HepG2 (cell line): ENCODE results near the gene C14orf132. TPM values are rescaled to one million over a fixed set of nuclear protein-coding genes. Genes with fewer than 3 reads are reported as not detected.

Experiments used
- ATAC-seq: fragments of 200-7000 bp; cut with Tn5 transposase; 3 replicates; pipeline ENCODE4 v1.9.1; 2020; ENCODE audit warnings: mild to moderate bottlenecking, moderate library complexity
- BruUV-seq: library from RNA; stranded (reverse); fragments of 400-500 nt; replicated peaks from 2 replicates; lab custom pipeline; 2021; lab: Mats Ljungman, UMichigan
- CTCF ChIA-PET: fragments of 300-600 bp; formaldehyde crosslinking; extraction: SDS; loops from one replicate; lab custom pipeline; 2021; ENCODE audit warnings: low total read pairs, inconsistent platforms, low intra/inter-chr PET ratio; lab: Yijun Ruan, JAX
- POLR2A ChIA-PET: fragments of 350-600 bp; sonication (Branson Sonifier 250); formaldehyde crosslinking; loops from one replicate; lab custom pipeline; 2020; ENCODE audit warnings: antibody characterized with exemption, inconsistent platforms; lab: Yijun Ruan, JAX
- DNase-seq: peaks from one replicate; pipeline ENCODE4 v3.0.0-alpha.2; 2015; ENCODE audit warnings: low spot score
- FAIRE-seq: peaks from 3 replicates; lab custom pipeline; 2011; peaks lifted over from hg19 to GRCh38; lab: Jason Lieb, UNC
- H2AFZ ChIP-seq: one replicate; pipeline ENCODE4 v1.6.1; 2011; ENCODE audit warnings: low read length, inconsistent platforms
- H3K27ac ChIP-seq: fragments of 300-600 bp; 3 replicates; pipeline ENCODE4 v1.8.0; 2011; ENCODE audit warnings: mixed run types, mild to moderate bottlenecking, mixed read lengths, low read length, inconsistent platforms; ENCODE audit not compliant: insufficient read depth; ENCODE audit errors: extremely low read length
- H3K27me3 ChIP-seq, 2 experiments: fragments of 200-600 bp in 1 of 2; 2 replicates in 1 of 2; 3 replicates in 1 of 2; pipeline versions ENCODE4 v1.6.0 to v1.8.0; 2011; ENCODE audit warnings: low read length in 2 of 2, mild to moderate bottlenecking in 2 of 2, moderate library complexity in 2 of 2, inconsistent platforms in 1 of 2; ENCODE audit not compliant: insufficient read depth in 2 of 2, control insufficient read depth in 1 of 2
- H3K36me3 ChIP-seq, 2 experiments: fragments of 200-600 bp in 1 of 2; replicated peaks in 1 of 2; 2 replicates in 1 of 2; 3 replicates in 1 of 2; pipeline versions ENCODE4 v1.5.1 to v1.8.0; 2011; ENCODE audit warnings: low read length in 2 of 2, inconsistent platforms in 1 of 2; ENCODE audit not compliant: insufficient read depth in 2 of 2, control insufficient read depth in 1 of 2
- H3K4me1 ChIP-seq: 2 replicates; pipeline ENCODE4 v1.5.1; 2012; ENCODE audit warnings: low read length, inconsistent platforms; ENCODE audit not compliant: insufficient read depth
- H3K4me2 ChIP-seq: 2 replicates; pipeline ENCODE4 v1.6.0; 2011; ENCODE audit warnings: low read depth, low read length, inconsistent platforms
- H3K4me3 ChIP-seq, 3 experiments: fragments of 200-600 bp in 1 of 3; sonication (generic), shearing (Covaris generic) in 1 of 3; replicated peaks in 1 of 3; 2 replicates each; pipeline ENCODE4 v1.5.1; 2011 to 2016; ENCODE audit warnings: low read length in 3 of 3, inconsistent platforms in 2 of 3, low read depth in 2 of 3, mild to moderate bottlenecking in 2 of 3, control low read depth in 1 of 3, mixed read lengths in 1 of 3; ENCODE audit not compliant: insufficient read depth in 1 of 3
- H3K79me2 ChIP-seq: one replicate; pipeline ENCODE4 v1.6.1; 2011; ENCODE audit warnings: low read length, inconsistent platforms; ENCODE audit not compliant: insufficient read depth
- H3K9ac ChIP-seq: 2 replicates; pipeline ENCODE4 v1.6.0; 2011; ENCODE audit warnings: mild to moderate bottlenecking, low read depth, low read length, inconsistent platforms; ENCODE audit not compliant: insufficient read depth
- H3K9me3 ChIP-seq: 2 replicates; pipeline ENCODE4 v1.5.1; 2012; ENCODE audit warnings: mild to moderate bottlenecking, low read length
- H4K20me1 ChIP-seq: 2 replicates; pipeline ENCODE4 v1.6.0; 2011; ENCODE audit warnings: inconsistent platforms, mild to moderate bottlenecking, low read length, moderate library complexity; ENCODE audit not compliant: insufficient read depth
- CCAR2 ChIP-seq: fragments of 200-400 bp; formaldehyde crosslinking; optimal IDR thresholded peaks from 2 replicates; pipeline ENCODE3; 2018; ENCODE audit warnings: low read depth, mild to moderate bottlenecking, low read length, moderate library complexity
- E2F5 ChIP-seq: sonication (generic); formaldehyde crosslinking; conservative IDR thresholded peaks from 2 replicates; pipeline ENCODE4 v1.4.0; 2020; ENCODE audit warnings: missing genetic modification reagents
- GATAD1 ChIP-seq: IDR thresholded peaks from 2 replicates; pipeline ENCODE4 v1.6.1; 2016; ENCODE audit warnings: missing genetic modification reagents, missing compliant biosample characterization
- KDM5A ChIP-seq: fragments of 200-600 bp; sonication (generic); IDR thresholded peaks from 2 replicates; pipeline ENCODE4 v1.7.0; 2018; ENCODE audit warnings: antibody characterized with exemption, mild to moderate bottlenecking, low read length, borderline replicate concordance
- PHF21A ChIP-seq: sonication (generic); formaldehyde crosslinking; IDR thresholded peaks from 2 replicates; pipeline ENCODE4 v1.5.0; 2020; ENCODE audit warnings: mild to moderate bottlenecking, missing genetic modification reagents
- RFX5 ChIP-seq: IDR thresholded peaks from 2 replicates; pipeline ENCODE4 v1.6.1; 2011; ENCODE audit warnings: low read depth, low read length, improper control_type of control experiment
- ZC3H13 ChIP-seq: sonication (generic); formaldehyde crosslinking; IDR thresholded peaks from 2 replicates; pipeline ENCODE4 v1.8.1; 2023; ENCODE audit warnings: mild to moderate bottlenecking, missing genetic modification reagents, moderate library complexity
- ZFP62 ChIP-seq: sonication (generic); formaldehyde crosslinking; IDR thresholded peaks from 2 replicates; pipeline ENCODE4 v1.4.0; 2020; ENCODE audit warnings: missing genetic modification reagents
- ZKSCAN1 ChIP-seq: fragments of 150-350 bp; IDR thresholded peaks from 2 replicates; pipeline ENCODE4 v1.6.1; 2014; ENCODE audit warnings: low read length
- ZNF337 ChIP-seq: sonication (generic); formaldehyde crosslinking; IDR thresholded peaks from 2 replicates; pipeline ENCODE4 v1.5.1; 2020; ENCODE audit warnings: missing genetic modification reagents, low read depth, mild to moderate bottlenecking, borderline replicate concordance
- ZNF383 ChIP-seq: sonication (generic); formaldehyde crosslinking; IDR thresholded peaks from 2 replicates; pipeline ENCODE4 v1.4.0; 2020; ENCODE audit warnings: missing genetic modification reagents, mild to moderate bottlenecking, borderline replicate concordance
- ZNF501 ChIP-seq: sonication (generic); formaldehyde crosslinking; IDR thresholded peaks from 2 replicates; pipeline ENCODE4 v1.5.1; 2020; ENCODE audit warnings: mild to moderate bottlenecking, moderate library complexity, missing genetic modification reagents
- ZNF644 ChIP-seq: IDR thresholded peaks from 2 replicates; pipeline ENCODE4 v1.6.1; 2016; ENCODE audit warnings: low read depth
- ZNF660 ChIP-seq: sonication (generic); formaldehyde crosslinking; IDR thresholded peaks from 2 replicates; pipeline ENCODE4 v1.5.1; 2020; ENCODE audit warnings: mild to moderate bottlenecking, low read depth, missing genetic modification reagents, borderline replicate concordance
- WGBS: methylation state at CpG from one replicate; pipeline ENCODE4 v1.1.6; 2017; ENCODE audit warnings: low lambda C conversion rate; 5-methylcytosine and 5-hydroxymethylcytosine counted together
- in situ Hi-C: cut with HindIII; loops from 2 replicates; pipeline ENCODE4 v1.10.0; 2017; ENCODE audit warnings: low pct_unique_long_range_greater_than_20kb; ENCODE audit not compliant: extremely low pct_ligation_motif_present
- intact Hi-C: fragments of 100-400 bp; cut with micrococcal nuclease; formaldehyde crosslinking; loops from one replicate; pipeline ENCODE4 v1.10.0; 2022; ENCODE audit not compliant: unreplicated experiment
- polyA plus RNA-seq, 8 experiments: library from polyadenylated mRNA; depleted of rRNA in 3 of 8; stranded (reverse) in 7 of 8; unstranded in 1 of 8; fragments of >200 nt; fragmentation: Illumina TruSeq in 4 of 8; extraction: Trizol in 4 of 8; gene quantifications; 2 replicates each; pipeline versions ENCODE4 v1.2.1 to v1.2.3, GENCODE V29; 2011 to 2016; ENCODE audit warnings: low read depth in 4 of 8, missing spikeins in 1 of 8, mixed read lengths in 1 of 8; ENCODE audit not compliant: insufficient read depth in 1 of 8
- total RNA-seq, 5 experiments: library from RNA; depleted of rRNA; stranded (reverse); fragments of >200 nt; fragmentation: Illumina TruSeq; extraction: Trizol; gene quantifications; 2 replicates each; pipeline ENCODE4 v1.2.3, GENCODE V29; 2016; ENCODE audit warnings: low read depth in 1 of 5
- TF ChIP-seq, protein P1 (sequence below): sonication (generic); formaldehyde crosslinking; IDR thresholded peaks from 2 replicates; pipeline ENCODE4 v1.4.0; 2020; ENCODE audit warnings: missing genetic modification reagents, mild to moderate bottlenecking, borderline replicate concordance

Gene C14orf132
- total and polyA plus RNA-seq, 2 of the 13 experiments (the other 11 are each of a cell fraction or from before 2014, with no cell fraction given) = 0.13 to 0.15 TPM

GRCh38 chr14:96016501-96017160 is 22.5 kb upstream of the C14orf132 start:
- H2AFZ ChIP-seq = no peak overlapping the region
- no peak for FAIRE-seq
- H3K4me2 ChIP-seq = no peak overlapping the region
- H3K27ac ChIP-seq = no peak overlapping the region
- 14% methylated on average over 7 of the region's 7 CpGs for WGBS
- no TSS peak for BruUV-seq
- no peak for DNase-seq
- in situ Hi-C loops = no loop called here
- H4K20me1 ChIP-seq = no peaks in the 10 kb centered on the region
- no peaks in the 10 kb centered on the region for H3K4me1 ChIP-seq
- H3K4me3 ChIP-seq = no peak overlapping the region
- TF ChIP-seq ZKSCAN1 = no peak
- no peak for TF ChIP-seq ZC3H13 (CRISPR knock-in tag)
- no peak for TF ChIP-seq ZNF660 (CRISPR knock-in tag)
- no peak for TF ChIP-seq RFX5
- TF ChIP-seq ZFP62 (CRISPR knock-in tag) = no peak
- TF ChIP-seq ZNF383 (CRISPR knock-in tag) = no peak
- no peak for TF ChIP-seq ZNF644 (CRISPR knock-in tag)
- no peak for TF ChIP-seq ZNF501
- TF ChIP-seq KDM5A = no peak
- no peak for ATAC-seq
- no peak overlapping the region for H3K9ac ChIP-seq
- H3K79me2 ChIP-seq = no peaks in the 10 kb centered on the region
- ChIA-PET CTCF (no interaction called here), POLR2A (no interaction called here)
- intact Hi-C loops = no loop called here
- no peaks in the 10 kb centered on the region for H3K27me3 ChIP-seq
- H3K36me3 ChIP-seq = no peaks in the 10 kb centered on the region
- peaks cover 3% of the 10 kb centered on the region; the same call in 1 of the 2 replicates for H3K9me3 ChIP-seq

GRCh38 chr14:96017882-96018281 is 21.3 kb upstream of the C14orf132 start:
- in situ Hi-C loops = no loop called here
- no peak overlapping the region for H3K27ac ChIP-seq
- ChIA-PET POLR2A (no interaction called here), CTCF (no interaction called here)
- H3K27me3 ChIP-seq = no peaks in the 10 kb centered on the region
- BruUV-seq = no TSS peak
- FAIRE-seq (no peak), ATAC-seq (no peak), DNase-seq (no peak)
- no peaks in the 10 kb centered on the region for H3K36me3 ChIP-seq
- H3K4me2 ChIP-seq = no peak overlapping the region
- no peak overlapping the region for H2AFZ ChIP-seq
- 32% methylated on average over 2 of the region's 2 CpGs for WGBS
- no peaks in the 10 kb centered on the region for H3K4me1 ChIP-seq
- intact Hi-C loops = no loop called here
- no peaks in the 10 kb centered on the region for H4K20me1 ChIP-seq
- H3K9ac ChIP-seq = no peak overlapping the region
- H3K9me3 ChIP-seq = no peaks in the 10 kb centered on the region
- no peak overlapping the region for H3K4me3 ChIP-seq
- no peaks in the 10 kb centered on the region for H3K79me2 ChIP-seq
- TF ChIP-seq E2F5 (CRISPR knock-in tag) (no peak), ZNF337 (CRISPR knock-in tag) (no peak), CCAR2 (no peak), KDM5A (no peak), GATAD1 (CRISPR knock-in tag) (no peak), PHF21A (CRISPR knock-in tag) (no peak)
- TF ChIP-seq, protein P1, sequence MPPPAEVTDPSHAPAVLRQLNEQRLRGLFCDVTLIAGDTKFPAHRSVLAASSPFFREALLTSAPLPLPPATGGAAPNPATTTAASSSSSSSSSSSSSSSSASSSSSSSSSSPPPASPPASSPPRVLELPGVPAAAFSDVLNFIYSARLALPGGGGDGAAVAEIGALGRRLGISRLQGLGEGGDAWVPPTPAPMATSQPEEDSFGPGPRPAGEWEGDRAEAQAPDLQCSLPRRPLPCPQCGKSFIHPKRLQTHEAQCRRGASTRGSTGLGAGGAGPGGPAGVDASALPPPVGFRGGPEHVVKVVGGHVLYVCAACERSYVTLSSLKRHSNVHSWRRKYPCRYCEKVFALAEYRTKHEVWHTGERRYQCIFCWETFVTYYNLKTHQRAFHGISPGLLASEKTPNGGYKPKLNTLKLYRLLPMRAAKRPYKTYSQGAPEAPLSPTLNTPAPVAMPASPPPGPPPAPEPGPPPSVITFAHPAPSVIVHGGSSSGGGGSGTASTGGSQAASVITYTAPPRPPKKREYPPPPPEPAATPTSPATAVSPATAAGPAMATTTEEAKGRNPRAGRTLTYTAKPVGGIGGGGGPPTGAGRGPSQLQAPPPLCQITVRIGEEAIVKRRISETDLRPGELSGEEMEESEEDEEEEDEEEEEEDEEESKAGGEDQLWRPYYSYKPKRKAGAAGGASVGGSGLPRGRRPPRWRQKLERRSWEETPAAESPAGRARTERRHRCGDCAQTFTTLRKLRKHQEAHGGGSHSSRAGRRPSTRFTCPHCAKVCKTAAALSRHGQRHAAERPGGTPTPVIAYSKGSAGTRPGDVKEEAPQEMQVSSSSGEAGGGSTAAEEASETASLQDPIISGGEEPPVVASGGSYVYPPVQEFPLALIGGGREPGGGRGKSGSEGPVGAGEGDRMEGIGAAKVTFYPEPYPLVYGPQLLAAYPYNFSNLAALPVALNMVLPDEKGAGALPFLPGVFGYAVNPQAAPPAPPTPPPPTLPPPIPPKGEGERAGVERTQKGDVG (CRISPR knock-in tag) = no peak
